Hematopoietic multipotent progenitor cell treated with erythropoietin and hydrocortisone succinate and interleukin-3 and kit ligand, for 15 days (in vitro differentiated cells): ENCODE measurements around the gene PITX1.
"Not testable (repeated sequence)": the region's sequence is repeated elsewhere in the genome, so short reads cannot be mapped to it uniquely, and the experiment has no call there.

ENCODE experiments used
- DNase-seq: peaks from one replicate; pipeline ENCODE4 v3.0.0-alpha.2; 2015; ENCODE audit warnings: low spot score

The PITX1 gene

DNA sequence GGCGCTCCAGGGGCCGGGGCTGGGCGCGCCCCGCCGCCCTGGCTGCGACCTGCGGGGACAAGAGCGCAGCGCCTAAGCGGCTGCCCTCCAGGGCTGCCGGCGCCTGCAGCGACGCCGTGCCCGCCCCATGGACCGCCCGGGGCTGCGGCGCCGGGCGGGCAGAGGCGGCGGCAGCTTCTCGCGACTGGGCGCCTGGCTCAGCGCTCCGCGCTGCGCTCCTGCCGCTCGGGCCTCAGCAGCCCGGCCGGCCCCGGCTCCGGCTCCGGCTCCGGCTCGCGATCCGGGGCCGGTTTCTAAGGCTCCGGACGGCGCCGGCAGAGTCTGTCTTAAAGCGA, at the start of gene PITX1:
Gene PITX1 (minus strand): TSS at position 328 of the 335 bp plus-strand sequence. CDS start 347 bp downstream, outside the sequence.
- DNase-seq: no peak

DNA sequence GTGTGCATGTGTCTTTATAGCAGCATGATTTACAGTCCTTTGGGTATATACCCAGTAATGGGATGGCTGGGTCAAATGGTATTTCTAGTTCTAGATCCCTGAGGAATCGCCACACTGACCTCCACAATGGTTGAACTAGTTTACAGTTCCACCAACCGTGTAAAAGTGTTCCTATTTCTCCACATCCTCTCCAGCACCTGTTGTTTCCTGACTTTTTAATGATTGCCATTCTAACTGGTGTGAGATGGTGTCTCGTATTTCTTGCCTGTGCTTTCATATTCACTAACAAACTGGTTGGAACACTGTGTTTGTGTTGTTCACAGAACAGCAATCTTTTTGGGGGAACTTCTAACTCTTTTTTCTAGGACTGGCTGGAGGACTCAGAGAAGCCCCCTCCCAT, 49.3 kb upstream of the PITX1 start:
- not testable (repeated sequence) for DNase-seq

- no peak for DNase-seq
These were observed 47.2 kb upstream of the PITX1 start for GRCh38 chr5:135081240-135081639.

- no peak for DNase-seq
These were observed 45.7 kb upstream of the PITX1 start for GRCh38 chr5:135079760-135080159.

GRCh38 chr5:135079099-135079681, 45.2 kb upstream of the PITX1 start:
- no peak for DNase-seq

- no peak for DNase-seq
These were observed 42.8 kb upstream of the PITX1 start for GRCh38 chr5:135076801-135077200.

DNA sequence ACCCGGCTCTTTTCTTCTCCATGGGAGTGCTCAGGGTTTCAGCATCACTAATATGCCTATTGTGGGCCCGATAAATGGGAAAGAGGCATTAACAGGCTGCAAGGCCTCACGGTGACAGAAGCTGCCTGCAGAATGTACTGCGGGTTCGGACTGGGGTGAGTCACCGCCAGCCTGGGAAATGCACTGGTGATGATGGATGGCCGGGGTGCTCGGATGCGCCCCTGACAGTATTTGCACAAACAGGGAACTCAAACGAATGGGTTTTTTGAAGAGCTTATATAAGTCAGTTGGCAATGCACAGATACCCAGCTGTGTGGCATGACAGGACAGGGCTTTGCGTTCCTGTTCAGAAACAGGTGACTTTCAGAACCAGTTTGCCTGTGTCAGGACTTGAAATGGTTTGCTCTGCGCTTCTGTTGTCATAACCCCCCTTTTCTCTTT, 42.0 kb upstream of the PITX1 start:
- no peak for DNase-seq

DNA sequence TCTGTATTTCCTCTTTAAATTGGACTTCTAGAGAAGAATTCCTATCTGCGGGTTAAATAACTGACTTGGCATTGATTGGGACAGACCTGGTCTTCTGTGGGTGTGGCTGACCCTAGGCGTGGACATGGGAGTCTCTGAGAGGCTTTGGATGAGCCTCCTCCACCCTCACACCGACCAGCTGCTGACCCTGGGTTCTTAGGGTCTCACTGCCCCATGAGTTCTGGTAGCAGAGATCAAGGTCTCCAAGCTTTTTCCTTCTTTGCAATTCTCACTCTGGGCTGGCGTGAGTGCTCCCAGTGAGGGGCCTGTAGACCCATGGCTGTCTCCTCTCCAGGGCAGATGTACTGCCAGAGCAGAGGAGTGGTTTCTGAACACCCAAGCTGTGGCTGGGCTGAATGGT, 41.6 kb upstream of the PITX1 start:
- DNase-seq: no peak

DNA sequence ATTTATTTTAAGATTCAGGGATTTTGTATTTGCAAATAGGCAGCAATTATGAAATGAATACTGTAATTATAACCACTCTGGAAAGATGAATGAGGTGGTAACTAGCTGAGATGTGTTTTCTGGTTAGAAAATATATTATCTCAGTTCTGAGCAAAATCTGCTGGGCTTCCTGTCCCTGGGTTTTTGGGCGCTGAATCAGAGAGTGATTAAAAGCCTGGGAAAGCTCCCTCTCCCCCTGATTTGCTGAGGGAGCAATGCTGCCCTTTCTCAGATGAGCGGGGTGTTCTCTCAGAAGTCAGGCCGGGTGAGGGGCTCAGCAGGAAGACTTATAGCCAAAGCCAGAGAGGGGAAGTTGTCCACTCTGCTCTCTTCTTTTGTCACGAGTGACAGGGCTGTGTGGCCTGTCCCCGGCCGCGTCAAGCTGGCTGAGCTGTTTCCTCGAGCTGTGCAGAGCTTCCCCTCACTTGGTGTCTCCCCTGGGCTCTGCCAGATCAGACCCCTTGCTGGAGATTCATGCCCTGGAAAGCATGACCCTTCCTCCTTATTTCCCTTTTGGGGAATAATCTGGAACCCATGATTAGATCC, 39.8 kb upstream of the PITX1 start:
- DNase-seq: no peak

- no peak for DNase-seq
These were observed 38.6 kb upstream of the PITX1 start for GRCh38 chr5:135072387-135073281.

DNA sequence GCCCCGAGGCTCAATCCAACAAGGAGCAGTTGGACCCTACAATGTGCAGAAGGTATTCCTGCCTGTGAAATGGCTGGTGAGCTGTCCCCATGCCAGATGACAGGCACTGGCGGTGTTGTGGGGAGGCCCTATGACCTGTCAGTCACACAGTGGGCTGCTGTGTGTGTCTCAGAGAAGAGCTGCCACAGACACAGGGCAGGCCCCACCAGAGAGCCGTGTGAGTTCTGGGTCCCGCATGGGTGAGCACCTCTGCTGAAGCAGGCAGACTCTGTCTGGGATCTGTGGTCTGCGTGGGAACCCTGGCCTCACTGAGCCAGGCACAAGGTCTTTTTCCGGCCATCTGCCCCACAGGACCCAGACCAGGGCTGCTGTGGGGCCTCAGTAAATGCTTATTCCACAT, 37.3 kb upstream of the PITX1 start:
- DNase-seq: no peak

- DNase-seq: no peak
These were observed 36.0 kb upstream of the PITX1 start for GRCh38 chr5:135069895-135070657.

DNA sequence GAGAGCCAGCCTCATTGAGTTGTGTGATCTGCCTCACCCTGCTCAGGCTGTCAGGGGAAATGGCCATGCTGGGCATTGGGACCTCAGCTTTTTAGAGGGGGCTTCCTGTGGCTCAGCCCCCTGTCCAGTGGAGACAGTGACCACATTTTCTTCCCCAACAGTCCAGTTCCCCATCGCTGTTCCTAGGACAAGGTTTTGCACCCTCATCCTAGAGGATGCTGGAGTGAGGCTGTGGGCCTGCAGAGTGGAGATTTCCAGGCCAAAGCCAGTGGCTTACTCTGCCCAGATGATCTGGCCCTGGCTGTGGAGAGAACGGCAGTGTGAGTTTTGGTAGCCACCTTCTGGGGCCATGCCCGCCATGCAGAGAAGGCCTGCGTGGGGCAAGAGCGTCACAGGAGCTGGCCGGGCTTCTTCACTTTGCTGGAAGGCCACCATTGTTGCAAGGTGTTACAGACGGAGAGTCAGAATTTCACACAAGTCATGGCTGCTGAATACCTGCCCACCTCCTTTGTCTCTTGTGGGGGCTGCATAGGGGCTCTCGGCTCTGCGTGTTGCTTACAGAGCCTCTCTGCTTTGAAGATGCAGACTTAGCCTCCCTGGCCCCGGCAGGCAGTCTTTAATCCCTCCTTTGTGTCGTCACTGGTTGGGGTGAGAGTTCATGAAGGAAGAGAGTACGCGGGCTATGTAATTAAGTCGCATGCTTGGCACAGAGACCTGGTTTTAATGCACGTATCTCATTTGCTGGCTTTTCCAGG, 35.2 kb upstream of the PITX1 start:
- DNase-seq: no peak

GRCh38 chr5:135067587-135067986, 33.6 kb upstream of the PITX1 start:
- DNase-seq: no peak

DNA sequence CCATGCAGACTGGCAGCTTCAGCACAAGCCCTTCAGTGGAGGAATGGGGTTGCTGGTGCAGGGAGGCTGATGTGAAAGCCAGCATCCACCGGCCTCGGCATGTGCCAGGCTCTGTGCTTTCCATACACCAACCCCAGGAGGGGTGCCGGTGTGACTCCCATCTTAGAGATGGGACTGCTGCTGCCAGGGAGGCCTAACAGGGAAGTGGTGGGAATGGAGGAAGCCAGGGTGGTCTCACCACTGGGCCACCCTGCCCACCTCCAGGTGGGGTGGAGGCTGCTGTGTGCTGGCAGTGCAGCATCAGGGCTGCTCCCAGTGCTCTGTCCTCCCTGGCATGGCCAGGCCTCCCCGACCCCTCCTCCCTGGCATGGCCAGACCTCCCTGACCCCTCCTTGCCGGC, 32.8 kb upstream of the PITX1 start:
- no peak for DNase-seq

- no peak for DNase-seq
These were observed 31.6 kb upstream of the PITX1 start for GRCh38 chr5:135065306-135066265.

GRCh38 chr5:135064235-135064570, 30.2 kb upstream of the PITX1 start:
- DNase-seq: no peak

DNA sequence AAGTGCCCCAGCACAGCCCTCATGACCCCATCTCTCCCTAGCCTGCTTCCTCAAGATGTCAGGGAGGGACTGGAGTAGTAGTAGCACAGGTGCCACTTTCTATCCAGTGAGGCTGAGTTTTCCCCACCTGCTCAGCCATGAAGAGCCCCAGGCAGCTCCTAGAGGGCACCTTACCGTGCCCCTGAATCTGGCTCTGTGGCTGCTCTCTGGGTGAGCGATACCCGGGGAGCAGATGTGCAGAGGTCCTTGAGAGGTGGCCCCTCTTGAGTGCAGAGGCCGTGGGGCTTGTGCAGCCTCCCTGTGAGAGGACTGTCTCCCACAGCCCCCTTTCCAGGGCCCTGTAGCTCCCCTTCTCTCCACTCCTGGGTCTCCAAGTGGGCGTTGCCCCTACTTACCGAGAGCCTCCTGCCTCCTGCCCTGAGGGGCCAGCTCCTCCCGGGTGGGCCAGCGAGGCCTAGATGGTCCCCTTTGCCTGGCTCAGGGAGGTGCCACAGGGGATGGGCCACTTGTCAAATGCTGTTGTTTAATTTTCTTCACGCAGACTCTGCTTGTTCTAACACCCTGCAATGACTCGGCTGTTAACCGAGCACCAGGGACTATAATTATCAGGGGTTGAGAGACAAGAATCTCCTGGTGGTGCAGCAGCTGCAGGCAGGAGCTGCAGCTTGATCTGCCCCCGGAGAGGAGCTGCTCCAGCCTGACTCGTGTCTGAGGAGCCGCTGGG, 29.6 kb upstream of the PITX1 start:
- no peak for DNase-seq

- DNase-seq: no peak
These were observed 29.0 kb upstream of the PITX1 start for GRCh38 chr5:135063056-135063445.
